Smooth muscle cell of the brain vasculature (primary cell): ENCODE data around the gene DSCAML1.

Experiments used
- DNase-seq: peaks from one replicate; pipeline ENCODE4 v3.0.0-alpha.2; 2012; ENCODE audit warnings: low read depth, low spot score

The DSCAML1 gene

DNA sequence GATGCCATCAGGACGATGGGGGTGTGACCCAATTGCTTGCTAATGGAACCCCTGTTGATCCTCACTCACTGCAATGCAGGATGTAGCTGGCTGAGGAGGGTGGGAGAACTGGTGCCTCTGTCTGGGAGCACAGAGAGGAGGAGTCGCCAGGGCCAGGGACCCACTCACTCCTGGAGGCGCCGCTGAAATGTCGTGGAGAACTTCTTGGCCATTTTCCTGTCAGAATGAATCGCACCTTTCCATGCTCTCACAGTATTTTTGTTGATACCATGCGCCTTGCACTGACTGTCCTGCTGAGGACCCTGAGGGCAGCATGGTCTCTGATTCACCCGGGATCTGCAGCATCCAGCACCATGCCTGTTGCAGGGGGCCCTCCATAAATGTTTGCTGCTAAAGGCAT lies 211.4 kb downstream of the DSCAML1 start:
- DNase-seq, result no peak

DNA sequence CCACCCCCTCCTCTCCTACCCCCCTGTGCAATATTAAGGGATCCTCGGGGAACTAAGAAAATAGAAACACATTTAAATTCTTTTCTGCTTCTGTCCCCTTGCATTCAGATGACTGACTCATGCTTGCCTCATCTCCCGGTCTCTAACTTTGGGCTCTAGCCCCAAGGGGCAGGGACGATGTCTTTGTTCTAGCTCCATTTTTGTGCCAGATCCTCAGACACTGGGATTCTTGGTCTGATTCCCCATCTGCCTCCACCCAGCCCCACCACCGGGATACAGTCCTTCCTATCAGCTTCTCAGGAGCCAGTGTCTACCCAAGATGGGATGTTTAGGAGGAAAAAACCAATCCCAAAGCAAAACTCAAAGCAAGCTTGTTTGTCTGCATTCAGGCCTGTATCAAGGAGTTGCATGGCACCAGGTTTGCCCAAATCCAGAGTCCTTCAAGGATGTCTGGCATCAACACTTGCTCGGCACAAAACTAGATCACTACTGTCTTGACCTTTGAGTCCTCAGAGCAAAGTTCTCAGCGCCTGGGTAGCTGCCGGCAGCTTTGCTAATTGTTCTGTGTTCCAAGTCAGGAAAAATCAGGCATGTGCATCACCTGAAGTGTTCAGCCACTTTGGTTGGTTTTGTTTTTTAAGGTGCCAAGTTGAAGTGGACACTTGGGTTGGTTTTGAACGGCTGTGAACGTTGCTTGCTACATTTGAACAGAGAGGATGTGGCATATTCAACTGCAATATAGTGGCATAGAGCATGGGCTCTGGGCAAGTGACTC lies 212.8 kb downstream of the DSCAML1 start:
- no peak for DNase-seq

DNA sequence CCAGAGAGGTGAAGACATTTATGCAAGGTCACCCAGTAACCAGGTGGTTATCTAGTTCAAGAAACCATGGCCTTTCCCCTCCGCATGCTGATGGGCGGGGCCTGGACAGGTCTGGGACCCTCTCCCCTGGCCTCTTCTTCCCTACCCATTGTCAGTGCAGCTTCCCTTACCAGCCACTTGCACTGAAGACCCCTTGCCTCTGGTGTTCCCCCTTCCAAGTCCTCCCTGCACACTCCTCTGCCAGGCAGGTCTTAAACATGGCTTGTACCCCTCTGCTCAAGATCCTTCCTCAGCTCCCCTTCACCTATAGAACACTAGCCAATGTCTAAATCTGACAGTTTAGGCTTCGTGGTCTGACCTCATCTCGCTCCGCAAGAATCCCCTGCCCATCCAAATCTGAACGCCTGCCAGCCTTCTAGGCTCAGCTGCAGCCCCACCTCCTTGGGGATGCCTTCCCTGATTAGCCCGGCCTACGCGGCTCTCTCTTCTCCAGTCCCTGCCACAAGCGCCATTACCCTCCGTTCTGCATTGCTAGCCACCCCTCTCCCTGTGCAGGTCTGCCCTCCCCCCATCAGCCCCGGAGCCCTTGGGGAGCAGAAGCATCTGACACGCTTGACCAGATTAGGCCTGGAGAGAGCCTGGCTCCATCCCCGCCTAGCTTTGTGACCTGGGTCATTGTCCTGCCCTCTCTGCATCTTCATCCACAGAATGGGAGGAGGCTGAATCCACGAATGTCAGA lies 213.8 kb downstream of the DSCAML1 start:
- DNase-seq, result no peak

DNA sequence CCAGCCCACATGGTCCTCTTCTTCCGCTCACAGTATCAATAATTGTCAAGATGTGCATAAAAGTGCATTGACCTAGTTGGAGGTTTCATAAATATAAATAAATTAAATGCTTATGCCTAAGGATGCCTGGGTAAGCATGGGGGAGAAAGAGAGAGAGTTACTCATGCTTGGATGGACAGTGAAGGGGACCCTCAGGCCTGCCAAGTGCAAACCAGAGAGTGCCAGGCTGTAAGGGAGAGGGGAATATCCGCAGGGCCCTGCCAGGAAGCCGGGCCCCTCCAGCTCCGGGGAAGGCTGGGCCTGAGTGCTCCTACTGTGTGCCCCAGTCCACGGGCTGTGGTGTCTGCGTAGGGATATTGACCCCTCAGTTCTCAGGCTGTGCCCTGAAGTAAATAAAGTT lies 214.6 kb downstream of the DSCAML1 start:
- no peak for DNase-seq

DNA sequence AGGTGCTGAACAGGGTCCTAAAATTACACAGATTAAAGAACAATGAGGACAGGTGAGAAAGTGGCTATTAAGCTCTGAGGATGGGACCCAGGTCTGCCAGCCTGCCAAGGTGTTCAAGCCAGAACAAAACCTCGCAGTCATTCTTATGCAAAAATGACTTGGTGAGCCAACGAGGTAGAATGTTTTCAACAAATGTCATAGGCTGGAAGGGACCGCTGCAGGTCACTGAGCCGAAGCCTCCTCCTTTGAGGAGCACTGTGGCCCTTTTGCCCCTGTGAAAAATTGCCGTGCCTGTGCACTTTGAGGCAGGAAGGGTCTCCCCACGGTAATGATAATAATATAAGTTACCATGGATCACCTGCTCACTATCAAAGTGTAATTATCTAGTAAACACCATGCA lies 216.2 kb downstream of the DSCAML1 start:
- no peak for DNase-seq

DNA sequence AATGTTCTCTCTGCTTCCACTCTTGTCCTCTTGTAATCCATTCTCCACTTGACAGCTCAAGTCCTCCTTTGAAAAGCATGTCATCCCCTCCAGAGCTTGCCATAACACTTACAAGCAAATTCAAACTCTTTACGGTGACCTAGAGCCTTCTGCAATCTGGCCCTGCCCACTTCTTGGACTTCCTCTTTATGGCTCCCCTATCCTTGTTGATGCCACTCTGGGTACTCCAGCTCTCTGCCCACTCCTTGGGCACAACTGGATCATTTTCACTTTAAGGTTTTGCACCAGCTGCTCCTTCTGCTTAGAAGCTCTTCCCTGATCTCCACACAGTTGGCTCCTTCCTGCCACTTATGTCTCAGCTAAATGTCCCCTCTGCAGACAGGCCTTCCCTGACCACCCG lies 217.9 kb downstream of the DSCAML1 start:
- no peak for DNase-seq

DNA sequence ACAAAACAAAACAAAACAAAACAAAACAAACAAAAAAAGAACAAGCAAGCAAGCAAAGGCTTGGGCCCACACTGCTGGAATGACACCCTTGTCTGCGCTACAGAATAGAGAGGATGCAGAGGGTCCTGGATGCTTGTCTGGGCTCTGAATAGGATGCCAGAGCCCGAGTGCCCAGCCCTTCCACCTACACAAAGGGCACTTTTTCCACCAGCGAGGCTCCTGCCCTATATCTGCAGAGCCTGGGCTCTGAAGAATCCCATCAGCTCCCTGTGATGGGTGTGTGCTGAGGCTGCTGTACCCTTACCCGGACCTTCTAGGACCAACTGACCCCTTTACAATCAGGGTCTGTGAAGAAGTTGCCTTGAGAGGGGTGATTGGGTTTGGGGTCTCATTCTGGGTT lies 221.2 kb downstream of the DSCAML1 start:
- DNase-seq, result no peak

DNA sequence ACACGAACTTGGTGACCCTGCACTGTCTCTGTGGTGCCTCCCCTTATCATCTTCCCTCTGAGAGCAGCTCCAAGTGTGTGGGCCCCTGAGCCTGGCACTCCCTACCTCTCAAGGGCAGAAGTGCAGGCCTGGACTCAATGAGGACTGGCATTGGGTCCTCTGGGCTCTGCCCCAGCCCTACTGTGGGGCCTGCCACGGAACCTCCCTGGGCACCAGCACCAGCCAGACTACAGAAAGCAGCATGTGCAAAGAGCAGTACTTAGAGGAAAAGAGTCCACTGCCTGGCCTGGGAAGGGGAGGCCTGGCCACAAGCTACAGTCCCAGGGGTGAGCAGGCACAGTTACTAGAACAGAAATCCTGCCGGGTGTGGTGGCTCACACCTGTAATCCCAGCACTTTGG lies 222.5 kb downstream of the DSCAML1 start:
- no peak for DNase-seq

DNA sequence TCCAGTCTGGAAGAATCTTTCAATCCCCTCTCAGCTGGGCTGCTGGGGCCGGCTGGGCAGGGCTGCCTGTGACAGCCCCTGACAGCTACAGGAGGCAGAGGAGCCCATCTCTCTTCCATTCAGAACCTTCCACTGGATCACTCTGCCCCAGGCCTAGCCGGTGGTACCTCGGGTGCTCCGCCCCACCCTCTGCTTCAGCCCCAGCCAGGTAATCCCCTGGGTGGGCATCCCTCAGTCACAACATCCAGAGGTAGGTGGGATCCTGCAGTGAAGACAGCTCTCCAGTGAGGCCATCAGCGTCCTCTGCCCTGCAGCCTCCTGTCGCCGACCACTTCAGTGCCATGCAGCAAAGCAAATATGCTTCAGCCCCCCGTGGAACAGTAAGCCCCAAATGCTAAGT lies 223.7 kb downstream of the DSCAML1 start:
- no peak for DNase-seq

DNA sequence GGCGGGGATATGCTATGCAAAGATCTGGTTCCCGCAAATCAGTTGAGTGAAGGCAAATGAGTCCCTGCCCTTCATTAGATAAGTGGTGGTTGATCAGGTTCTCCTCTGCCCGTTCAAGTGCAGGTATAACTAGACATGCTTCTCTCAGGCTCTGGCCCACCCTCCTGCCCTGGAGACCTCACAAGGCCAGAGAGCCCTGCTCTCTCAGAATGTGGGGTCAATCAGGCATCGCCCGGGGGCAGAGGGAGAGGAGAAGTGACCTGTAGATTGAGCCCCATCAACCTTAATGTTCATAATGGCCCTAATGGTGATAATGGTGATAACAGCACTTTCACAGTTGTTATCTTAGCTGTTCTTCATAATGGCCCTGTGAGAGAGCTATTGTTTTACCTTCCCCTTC lies 224.3 kb downstream of the DSCAML1 start:
- DNase-seq, result no peak

DNA sequence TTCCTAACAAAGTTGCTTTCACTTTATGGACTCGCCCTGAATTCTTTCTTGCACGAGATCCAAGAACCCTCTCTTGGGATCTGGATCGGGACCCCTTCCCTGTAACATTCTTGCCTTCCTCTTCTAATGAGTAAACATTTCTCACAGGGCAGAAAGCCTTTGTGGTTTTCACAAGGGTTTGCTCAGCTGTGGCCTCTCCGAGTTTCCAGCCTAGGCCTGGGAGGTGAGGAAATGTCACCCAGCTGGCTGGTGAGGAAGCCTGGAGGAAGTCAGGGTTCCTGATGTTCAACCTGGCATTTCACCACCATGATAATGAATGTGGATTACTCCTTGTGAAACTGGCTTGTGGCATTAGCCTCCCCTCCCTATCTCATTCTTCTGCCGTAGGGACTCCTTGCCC lies 224.9 kb downstream of the DSCAML1 start:
- DNase-seq, result no peak

DNA sequence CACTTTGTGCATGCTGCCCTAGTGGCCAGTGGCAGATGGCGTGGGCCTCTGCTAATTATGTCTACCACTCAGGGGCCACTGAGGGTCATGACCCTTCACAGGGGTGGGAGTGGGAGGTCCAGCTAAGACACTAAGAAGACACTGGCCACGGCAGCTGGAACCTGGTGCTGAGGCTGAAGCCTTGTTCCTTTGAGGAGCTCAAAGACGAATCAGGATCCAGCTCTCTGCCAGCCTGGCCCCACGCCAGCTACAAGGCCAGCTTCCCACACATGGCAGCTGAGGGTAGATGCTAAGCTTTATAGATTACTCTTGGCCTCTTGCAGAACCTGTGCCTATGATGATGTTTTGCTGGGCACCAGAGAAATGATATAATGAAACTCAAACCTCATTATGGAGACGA lies 226.3 kb downstream of the DSCAML1 start:
- no peak for DNase-seq

DNA sequence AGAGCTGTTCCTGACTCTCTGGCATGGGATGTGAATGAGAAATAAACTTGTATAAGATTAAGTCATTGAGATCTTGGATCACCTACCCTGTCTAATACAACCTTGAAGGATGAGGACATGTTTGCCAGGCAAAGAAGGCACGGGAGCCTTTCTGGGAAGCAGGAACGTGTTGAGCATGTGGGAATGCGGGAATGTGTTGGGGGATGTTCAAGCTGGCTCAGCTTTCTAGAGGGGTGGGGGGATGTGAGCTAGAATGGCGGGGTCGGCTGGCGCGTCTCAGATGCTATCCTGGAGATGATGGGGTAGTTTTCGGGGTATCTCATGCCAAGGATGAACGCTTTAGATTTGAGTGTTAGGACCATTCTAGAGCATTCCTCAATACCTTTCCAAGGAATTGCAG lies 227.1 kb downstream of the DSCAML1 start:
- DNase-seq, result no peak

DNA sequence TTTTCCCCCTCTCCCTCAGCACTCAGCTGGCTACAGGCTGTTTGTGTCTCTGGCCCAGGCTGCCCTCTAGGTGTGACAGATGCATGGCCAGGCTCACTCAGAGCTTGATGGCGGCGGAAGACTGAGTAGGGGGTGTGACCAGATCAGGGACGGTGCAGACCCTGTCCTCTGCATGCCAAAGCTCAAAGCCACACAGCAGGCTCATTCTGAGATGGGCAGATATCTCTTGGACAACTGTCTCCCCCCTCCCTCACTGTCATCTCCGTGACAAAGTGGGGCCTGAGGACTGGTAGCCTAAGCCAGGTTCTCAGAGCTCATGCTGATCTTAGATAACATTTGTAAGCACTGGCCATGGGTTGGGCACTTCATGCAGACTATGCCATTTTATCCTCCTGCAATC lies 231.3 kb downstream of the DSCAML1 start:
- no peak for DNase-seq

DNA sequence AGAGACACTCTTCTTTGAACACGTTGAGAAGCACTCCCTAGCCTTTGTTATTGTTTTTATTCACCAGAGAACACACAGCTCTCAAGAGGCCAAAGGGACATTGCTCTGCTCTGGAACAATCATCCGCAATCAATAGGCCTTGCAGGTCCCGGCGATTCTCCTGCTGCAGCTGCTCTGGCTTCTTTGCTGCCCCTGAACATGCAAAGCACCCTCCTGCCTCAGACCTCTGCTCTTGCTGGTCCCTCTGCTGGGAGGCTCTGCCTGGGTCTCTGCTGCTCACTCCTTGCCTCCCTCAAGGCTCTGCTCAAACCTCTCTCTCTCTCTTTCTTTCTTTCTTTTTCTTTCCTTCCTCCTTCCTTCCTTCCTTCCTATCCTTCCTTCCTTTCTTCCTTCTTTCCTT lies 232.7 kb downstream of the DSCAML1 start:
- no peak for DNase-seq

DNA sequence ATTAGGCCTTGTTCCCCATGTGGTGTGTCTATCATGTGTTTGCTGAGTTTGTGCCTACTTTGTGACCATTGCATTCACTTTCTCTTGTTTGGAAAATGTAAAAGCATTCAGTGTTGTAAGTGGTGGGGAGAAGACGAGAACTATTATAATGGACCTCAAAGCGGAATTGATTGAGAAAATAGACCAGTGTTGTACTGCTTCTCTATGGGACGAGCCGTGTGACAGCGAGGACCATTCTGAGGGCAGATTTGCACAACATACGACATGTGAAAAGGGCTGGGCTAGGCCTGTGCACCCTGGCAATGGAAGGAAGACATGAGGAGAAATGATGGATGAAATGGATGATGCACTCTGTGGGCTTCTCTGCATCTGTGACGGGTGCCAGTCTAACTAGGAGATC lies 233.5 kb downstream of the DSCAML1 start:
- DNase-seq, result no peak

DNA sequence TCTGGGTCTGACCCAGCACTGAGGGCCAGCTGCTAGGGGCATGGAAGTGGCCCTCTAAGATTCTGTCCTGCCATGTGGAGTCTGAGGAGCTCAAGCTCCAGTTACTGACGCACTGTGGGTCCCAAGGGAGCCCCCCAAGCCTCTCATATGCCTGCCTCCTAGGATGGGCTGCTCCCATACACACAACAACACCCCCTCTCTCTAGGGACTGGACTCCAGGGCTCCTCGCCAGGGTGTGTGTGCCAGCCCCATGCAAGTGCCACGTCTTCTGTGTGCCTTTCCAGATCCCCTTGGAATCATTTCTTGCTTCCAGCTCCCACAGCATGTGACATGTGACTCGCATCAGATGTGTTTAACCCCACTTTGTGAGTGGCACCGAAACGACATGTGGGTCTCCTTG lies 234.9 kb downstream of the DSCAML1 start:
- DNase-seq, result no peak

DNA sequence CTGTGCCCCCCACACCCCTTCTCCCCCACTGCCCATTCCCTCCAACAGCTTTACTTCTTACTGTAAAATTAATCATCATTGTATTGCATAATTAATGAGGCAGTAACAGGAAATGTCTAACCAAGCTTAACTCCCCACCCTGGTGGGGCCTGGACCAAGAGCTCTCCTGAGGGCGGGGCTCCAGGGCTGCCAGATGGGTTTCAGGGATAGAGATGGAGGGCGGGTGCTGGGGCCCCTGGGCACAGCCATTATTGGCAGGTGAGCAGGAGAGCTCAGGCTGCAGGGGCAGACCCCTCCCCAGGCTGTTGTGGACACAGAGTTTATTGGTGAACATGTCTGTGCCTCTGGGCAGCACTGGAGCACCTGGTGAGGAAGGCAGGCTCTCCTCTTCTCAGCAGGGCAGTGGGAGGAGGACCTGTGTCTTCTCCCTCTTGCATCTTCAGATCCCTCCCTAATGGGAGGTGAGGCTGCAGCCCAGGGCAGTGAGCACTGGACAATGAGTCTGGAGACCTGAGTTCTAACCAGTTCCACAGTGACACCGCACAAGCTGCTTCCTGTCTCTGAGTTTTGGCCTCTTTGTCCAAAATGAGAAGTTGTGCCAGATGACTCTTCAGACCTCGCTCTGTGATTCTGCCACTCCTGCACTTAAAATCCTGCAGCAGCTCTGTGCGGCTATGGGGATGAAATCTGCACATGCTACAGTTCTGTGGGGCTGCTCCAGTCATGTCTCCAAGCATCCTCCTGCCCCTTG lies 236.1 kb downstream of the DSCAML1 start:
- DNase-seq, result no peak

DNA sequence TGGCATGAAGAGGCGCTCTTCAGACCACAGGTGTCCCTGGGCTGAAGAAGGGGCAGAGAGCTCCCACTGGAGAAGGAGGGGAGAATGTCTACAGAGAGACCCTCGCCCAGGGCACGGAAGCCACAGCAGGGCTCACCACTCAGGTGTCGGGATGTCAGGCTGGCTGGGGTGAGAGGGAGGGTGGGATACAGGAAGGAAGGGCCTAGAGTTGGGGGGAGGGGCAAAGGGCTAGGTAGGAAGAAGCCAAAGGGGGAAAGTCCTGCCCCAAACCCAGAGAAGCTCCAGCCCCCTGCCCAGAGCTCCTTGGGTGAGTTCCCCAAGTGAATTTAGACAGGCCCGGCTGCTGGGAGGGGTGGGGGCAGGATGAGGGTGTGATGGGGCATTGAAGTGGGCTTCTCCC lies 237.3 kb downstream of the DSCAML1 start:
- DNase-seq, result no peak

DNA sequence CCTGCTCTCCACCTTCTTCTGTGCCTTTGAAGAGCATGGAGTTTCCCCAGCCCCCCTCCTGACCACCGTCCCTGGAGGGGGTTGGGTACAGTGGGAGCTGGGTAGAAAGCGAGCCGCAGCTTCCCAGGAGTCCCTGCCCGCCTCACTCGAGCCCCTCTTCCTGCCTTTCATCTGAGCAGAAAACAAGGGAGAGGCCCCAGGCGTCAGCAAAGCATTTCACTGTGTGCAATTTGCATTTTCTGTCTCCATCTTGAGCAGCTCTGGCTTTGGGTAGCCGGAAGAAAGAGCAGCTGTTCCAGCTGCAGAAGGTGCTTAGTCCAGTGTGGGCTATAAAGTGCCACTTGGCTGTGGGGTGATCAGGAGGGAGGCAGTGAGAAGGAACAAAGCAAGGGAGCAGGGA lies 239.7 kb downstream of the DSCAML1 start:
- no peak for DNase-seq

DNA sequence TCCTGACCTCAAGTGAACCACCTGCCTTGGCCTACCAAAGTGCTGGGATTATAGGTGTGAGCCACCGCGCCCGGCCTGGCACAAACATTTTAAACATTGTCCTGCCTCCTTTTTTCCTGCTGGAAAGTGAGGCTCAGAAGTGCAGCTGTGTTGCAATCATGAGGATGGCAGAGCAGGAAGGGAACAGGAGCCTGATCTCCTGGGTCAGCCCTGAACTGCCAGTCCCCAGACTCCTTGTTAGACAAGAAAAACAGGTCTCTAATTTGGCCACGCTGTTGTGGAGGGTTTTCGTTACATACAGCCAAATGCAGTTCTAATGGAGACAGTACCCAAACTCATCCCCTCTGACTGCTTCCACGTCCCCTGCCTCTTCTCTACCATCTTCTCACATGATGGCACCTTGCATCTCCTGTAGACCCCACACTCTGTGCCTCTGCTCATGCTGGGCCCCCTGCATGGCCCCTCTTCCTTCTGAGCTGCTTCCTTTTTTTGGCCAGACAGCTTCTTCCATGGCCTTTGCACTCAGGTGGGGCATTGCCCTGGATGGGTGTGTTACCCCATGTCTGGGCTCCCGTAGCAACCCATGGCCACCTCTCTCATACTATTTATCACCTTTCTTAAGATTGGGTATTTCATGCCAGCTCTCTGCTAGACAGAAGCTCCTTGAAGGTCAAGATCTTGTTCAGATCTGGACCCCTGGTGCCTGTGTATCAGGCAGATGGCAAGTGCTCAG lies 242.2 kb downstream of the DSCAML1 start:
- DNase-seq, result no peak

DNA sequence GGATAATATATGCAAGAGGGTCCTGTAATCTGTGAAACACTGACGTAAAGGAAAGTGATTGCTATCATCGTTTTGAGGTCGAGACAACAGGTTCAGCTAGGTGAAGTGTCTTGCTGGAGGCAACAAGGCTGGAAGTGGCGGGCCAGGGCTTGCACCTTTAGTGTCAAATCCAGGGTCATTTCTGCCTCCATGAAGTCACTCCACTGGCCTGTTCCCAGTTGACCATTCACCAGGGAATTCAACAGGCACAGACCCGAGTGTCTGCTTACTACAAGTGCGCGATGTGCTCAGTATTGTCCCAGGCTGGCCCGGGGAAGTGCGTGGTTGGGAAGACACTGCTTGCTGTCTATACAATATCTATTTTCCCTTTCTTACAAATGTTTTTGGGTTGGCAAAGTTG lies 244.4 kb downstream of the DSCAML1 start:
- no peak for DNase-seq
